GM19240 (cell line): ENCODE results near the gene ITGB1BP1.
"Not testable (repeated sequence)": the region's sequence is repeated elsewhere in the genome, so short reads cannot be mapped to it uniquely, and the experiment has no call there.

Experiments used
- DNase-seq: peaks from one replicate; pipeline ENCODE4 v3.0.0; 2011; ENCODE audit warnings: low spot score; ENCODE audit not compliant: insufficient read length

Gene ITGB1BP1

DNA sequence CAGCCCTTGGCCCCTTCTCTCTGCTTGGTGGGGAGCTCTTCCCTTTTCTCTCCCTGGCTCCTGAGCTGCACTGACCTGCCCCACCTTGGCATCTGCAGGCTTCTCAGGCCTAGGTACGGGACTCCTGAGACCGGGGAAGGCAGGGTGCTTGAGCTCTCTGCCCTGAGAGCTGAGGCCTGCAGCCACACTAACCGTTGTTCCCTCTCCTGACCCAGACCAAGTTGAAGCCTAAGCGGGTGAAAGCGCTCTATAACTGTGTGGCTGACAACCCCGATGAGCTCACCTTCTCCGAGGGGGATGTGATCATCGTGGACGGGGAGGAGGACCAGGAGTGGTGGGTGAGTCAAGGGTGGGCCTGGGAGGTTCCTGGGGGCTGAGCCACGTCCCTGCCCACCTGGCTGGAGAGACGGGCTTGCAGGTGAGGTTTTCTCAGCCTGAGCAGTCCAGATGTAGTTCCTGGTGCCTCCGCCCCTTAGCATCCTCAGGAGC lies 22.2 kb downstream of the ITGB1BP1 start:
- DNase-seq = no peak

DNA sequence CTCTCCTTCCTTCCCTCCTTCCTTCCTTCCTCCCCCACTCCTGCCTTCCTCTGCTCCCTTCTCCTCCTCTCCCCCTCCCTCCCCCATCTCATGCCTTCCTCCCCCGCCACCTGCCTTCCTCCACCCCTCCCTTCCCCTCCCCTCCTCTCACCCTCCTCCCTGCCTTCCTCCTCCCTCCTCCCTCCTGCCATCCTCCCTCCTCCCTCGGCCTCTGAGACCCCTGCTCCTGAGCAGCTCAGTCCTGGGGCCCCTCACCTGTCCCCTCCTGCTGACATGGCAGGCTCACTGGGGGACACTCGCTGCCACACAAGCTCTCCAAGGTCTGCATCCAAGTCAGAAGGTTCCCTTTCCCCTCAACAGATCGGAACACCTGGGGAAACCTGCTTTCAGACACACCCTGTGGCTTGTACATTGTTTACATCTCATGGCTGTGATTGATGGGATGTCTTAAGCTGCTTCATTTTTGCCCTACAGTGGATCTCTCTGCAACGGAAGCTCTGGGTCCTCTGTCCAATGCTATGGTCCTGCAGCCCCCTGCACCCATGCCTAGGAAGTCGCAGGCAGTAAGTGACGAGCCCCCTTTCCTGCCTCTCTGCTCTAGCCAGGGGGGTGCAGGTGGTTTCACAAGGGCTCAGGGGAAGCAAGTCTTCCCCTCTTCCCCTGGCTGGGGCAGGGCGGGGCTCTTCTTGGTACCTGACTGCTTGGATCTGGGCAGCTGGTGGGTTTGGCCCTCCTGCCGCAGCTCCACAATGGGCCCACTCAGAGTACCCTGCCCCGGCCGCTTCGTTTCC lies 22.9 kb downstream of the ITGB1BP1 start:
- no peak for DNase-seq

DNA sequence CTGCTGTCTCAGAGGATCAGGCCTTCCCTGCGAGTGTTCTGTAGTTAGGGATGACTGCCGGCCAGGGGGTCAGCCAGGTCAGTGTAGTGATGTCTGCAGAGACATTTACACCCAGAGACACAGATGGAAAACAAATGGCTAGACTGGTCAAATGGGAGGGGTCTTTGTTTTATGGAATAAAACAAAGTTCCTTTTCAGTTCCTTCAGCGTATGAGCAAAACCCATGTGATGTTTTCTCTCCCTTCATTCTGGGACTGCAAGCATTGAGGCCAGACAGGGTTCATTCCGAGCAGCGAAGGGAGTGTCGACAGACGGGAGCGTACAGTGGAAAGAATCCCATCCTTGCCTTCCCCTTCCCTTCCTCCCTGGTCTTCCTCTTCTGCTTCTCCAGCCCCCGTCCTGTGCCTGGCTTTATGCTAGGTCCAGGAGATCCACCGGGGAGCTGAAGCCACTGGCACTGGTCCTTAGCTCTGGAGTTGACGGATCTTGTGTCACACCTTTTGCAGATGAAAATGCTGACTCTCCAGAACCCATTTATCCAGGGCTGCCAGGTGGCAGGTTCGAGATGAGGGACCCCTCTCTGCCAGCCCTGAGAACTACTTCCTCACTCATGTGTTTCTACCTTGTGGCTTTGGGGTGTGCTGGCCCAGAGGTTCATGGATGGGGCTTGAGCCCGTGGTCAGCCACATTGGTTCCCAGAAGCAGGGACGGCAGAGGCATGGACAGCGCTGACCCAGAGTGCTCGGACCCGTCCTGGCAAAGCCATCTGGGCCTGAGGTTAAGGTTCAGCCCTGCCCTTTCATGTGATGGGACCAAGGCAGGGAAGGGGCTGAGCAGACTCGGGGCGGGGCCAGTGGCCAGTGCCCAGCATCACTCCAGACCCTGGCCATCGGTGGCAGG lies 24.2 kb downstream of the ITGB1BP1 start:
- no peak for DNase-seq

DNA sequence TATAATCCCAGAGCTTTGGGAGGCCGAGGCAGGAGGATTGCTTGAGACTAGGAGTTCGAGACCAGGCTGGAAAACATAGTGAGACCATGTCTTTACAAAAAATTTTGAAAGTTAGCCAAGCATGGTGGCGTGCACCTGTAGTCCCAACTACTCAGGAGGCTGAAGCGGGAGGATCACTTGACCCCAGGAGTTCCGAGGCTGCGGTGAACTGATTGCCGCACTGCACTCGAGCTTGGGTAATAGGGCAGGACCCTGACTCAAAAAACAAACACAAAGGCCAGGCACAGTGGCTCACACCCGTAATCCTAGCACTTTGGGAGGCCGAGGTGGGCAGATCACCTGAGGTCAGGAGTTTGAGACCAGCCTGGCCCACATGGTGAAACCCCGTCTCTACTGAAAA lies 25.1 kb downstream of the ITGB1BP1 start:
- DNase-seq = not testable (repeated sequence)

DNA sequence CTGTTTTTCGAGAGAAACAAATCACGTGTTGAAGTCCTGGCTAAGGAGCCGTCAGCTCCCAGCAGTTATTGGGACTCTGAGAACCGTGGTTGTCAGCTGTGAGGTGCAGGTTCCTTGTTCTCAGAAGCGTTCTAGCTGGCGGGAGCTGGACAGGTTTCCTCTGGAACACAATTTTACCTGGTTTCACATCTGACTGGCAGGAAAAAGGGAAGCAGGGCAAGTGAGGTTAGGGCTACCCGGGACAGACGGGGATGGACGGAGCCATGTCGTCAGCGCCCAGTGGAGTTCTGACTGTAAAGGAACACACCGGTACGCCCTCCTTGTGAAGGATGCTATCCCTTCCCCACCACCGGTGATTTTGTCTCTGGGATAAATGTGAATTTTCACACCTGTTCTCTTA lies 26.1 kb downstream of the ITGB1BP1 start:
- no peak for DNase-seq

DNA sequence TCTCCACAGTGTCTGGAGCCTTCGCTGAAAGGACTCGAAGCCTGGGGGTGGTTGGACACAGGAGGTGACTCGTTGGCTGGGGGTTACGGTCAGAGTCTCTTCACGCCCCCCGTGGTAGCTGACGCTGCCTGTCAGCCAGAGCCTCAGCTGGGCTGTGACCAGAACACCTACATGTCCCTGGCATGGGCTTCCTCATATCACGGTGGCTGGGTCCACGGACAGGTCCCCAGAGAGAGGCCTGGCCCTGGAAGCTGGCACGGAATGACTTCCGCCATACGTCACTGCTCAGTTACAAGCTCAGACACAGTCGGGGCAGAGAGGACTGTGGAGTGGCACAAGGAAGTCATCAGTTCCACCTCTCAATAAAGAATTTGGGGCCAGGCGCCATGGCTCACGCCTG lies 28.5 kb downstream of the ITGB1BP1 start:
- no peak for DNase-seq

DNA sequence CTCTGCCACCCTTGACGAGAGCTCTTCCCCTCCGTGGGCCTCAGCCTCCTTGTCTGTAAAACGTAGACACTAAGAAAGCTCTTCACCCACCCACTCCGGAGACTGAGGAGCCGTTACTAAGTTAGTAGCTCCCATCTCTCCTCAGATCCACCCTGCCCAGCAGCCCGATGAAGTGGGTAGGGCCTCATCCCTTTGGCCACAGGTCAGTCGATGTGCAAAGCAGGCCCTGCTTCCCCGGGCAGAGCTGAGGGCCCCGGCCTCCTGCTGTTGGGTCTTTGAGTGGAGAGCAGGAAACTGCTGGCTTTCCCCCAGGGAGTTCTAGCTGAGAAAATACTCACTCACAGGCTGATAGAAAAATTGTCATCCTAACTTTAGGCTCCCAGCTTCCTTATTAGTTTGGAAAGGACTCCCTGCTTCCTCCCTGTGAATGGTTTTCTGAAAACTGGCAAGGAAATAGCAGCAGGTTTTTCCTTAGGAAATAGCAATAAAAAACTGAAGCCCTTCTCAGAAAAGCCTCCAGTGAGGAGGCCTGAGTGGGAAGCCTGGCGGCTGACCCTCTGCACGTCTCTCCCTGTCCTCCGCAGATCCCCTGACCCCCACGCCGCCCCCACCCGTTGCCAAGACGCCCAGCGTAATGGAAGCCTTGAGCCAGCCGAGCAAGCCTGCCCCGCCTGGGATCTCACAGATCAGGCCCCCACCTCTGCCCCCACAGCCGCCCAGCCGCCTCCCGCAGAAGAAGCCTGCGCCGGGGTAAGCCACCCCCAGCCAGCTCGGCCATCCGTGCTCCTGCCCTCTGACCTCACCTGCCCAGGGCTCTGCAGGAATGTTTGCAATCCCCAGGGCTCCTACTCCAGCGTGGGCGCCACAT lies 30.2 kb downstream of the ITGB1BP1 start:
- DNase-seq = no peak

DNA sequence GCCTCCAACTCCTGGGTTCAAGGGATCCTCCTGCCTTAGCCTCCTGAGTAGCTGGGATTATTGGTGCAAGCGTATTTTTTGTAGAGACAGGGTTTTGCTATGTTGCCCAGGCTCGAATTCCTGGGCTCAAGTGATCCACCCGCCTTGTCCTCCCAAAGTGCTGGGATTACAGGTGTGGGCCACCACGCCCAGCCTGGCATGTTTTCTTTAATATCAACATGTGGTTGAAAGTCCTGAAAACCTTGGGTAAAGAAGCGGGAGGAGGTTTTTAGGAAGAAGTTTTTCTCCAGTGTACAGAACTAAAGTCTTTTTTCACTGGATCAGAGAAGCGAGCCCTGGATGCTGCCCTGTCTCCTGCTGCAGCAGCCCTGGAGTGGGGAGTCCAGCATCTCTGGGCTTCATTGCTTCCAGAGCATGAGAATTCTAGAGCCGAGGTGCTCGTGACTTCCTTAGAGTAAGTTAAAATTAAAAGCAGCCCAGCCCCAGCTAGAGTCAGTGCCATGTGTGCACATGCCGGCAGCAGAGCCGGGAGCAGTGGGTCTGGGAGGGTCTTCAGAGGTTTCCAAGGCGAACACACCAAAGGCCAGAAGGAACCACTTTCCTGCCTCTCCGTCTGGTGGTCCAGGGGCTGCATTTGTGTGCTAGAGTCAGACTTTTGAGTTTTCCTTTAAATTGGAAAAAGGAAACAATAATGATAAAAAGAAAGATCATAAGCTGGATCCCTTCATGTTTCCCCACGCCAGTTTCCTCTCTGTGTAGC lies 31.2 kb downstream of the ITGB1BP1 start:
- no peak for DNase-seq

DNA sequence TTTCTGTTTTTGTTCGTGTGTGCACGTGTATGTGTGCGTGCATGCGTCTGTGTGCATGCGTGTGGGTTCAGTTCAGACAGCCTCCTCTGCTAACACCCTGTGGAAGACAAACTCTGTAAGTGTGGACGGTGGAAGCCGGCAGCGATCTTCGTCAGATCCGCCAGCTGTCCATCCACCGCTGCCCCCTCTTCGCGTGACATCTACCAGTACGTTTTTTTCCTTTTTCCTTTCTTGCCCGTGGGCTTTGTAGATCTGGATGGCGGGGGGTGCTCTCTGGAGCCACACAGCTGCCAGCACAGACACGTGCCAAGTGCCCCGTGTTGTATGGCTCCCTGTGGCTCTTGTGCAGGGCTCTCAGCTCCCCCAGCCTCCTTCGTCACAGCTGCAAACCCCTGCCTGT lies 32.3 kb downstream of the ITGB1BP1 start:
- DNase-seq = no peak

DNA sequence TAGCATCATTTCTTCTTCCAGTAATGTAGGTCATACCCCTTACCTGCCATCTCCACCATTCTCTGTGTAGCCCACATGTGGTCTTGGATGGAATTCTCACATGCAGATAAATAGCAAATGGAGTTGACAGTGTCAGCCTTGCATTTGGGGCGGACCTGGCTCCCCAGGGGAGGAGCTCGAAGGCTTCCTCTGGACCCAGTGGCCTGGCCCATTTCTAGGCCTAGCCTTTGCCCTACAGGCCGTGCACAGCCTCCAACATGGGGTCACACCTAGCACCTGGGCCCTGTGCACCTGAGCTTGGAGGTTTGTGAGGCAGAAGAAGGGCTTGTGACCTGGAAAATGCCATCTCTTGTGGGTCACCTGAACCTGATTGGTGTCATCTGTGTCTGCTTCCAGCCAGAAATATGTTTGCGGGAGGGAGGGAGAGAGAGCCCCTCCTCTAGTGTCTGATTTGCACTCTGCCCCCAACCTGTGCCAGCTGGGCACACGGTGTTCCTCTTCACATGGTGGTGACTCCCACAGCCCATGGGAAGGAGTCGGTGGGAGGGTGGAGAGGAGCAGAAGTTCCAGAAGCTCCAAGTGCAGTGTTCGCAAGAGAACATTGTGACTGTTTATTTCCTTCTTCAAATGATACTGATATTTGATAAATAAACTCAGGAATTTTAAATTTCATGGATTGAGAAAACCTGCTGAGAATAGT lies 33.0 kb downstream of the ITGB1BP1 start:
- no peak for DNase-seq

DNA sequence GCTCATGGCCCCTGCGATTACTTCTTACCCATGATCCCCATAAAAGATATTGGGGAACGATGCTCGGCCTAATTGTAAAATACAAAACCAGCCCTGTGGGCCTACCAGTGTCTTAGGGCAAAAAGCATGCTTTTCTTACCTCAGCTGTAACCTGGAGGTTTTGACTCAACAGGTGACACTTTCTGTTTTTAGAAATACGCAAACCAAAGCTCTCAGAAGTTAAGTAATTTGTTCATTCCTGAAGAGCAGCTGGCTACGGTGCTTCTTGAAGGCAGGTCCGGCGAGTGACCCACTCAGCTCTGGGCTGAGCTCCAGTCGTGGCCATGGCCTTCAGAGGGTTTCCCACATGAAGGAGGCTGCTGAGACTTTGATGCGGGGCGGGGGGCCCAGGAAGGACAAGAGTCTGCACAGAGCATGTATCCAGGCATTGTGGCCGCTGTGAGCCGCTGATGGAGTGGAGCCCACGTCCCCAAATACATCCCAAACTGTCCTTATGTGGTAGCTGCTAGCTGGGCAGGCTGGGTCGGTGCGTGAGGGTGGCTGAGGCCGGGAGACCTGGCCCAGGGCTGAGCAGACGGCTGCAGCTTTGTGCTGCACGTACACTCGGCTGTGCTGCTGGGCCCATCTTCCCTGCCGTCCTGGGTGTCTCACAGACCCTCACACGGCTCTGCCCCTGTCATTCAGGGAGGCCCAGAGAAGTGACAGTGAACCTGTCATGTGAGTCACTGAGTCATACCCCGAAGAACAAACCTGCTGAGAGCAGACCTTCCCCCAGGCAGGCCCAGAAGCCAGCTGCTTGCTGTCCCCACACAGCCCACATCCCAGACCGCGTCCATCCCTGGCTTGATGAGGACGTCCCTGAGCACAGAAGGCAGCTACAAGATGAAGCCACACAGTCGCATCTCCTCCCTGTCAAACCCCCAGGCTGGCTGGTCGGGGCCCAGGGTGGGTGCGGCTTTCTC lies 34.1 kb downstream of the ITGB1BP1 start:
- DNase-seq = no peak

DNA sequence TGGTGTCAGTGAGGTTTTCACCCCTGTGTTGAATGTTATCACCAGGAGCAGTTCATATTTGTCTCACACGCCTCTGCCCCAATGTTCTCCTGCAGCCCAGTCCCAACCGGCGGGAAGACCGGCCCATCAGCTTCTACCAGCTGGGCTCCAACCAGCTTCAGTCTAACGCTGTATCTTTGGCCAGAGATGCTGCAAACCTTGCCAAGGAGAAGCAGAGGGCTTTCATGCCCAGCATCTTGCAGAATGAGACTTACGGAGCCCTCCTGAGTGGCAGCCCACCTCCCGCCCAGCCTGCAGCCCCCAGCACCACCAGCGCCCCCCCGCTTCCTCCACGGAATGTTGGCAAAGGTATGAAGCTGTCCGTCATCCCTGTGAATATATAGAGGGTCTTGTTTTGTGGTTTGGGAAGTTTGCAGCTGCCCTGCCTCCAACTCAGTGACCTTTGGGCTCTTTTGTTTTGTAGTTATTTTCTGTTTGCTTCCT lies 35.1 kb downstream of the ITGB1BP1 start:
- no peak for DNase-seq

DNA sequence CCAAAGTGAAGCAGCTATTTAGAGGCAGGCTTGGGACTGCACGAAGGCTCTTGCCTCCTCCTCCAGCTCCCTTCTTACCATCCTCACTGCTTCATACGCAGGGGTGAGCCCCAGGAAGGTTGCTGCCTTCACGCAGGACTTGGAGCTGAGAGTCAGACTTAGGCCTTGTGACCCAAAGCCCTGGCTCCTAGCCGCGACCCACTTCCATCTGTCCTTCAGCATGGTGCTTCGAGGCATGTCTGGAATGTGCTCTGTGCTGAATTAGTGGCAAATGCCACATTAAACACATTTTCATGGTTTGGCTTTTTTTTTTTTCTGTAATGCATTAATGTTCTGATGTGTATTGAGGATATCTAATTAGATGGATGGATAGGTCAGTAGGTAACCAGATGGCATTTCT lies 37.5 kb downstream of the ITGB1BP1 start:
- DNase-seq = no peak

DNA sequence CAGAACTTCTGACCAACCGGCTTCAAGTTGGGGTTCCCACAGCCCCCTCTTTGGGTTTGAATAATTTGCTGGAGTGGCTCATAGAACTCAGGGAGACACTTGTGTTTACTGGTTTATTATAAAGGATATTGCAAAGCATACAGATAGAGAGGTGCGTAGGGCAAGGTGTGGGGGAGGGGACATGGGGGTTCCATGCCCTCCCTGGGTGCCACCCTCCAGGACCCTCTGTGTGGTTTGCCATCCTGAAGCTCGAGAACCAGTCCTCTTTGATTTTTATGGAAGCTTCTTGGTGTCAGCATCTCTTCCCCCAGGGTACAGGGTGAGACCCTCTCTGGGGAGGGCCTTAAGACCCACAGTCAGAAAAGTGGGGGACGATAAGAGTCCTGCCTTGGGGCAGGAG lies 38.8 kb downstream of the ITGB1BP1 start:
- no peak for DNase-seq

DNA sequence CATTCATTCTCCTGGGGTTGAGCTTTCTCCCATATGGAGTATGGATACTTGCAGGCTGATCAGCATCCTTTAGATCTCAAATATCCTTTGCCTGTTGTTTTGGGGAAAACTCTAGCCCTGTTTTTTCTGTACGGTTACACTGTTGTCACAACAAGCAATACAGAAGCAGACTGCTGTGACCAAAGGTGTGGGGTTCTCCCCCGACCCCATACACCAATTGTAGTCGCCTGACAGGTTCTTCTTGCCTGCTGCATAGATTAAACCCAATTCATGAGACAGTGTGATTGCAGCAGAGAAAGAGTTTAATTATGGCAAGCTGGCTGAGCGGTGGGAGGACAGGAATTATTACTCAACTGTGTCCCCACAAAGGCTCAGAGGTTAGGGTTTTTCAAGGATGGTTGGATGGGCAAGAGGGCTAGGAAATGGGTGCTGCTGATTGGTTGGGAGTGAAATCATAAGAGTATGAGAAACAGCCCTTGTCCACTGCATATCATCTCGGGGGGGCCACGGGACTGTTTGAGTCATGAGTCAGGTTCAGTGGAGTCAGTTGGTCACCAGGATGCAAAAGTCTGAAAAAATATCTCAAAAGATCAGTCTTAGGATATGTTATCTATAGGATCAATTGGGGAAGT lies 40.6 kb downstream of the ITGB1BP1 start:
- DNase-seq = no peak

DNA sequence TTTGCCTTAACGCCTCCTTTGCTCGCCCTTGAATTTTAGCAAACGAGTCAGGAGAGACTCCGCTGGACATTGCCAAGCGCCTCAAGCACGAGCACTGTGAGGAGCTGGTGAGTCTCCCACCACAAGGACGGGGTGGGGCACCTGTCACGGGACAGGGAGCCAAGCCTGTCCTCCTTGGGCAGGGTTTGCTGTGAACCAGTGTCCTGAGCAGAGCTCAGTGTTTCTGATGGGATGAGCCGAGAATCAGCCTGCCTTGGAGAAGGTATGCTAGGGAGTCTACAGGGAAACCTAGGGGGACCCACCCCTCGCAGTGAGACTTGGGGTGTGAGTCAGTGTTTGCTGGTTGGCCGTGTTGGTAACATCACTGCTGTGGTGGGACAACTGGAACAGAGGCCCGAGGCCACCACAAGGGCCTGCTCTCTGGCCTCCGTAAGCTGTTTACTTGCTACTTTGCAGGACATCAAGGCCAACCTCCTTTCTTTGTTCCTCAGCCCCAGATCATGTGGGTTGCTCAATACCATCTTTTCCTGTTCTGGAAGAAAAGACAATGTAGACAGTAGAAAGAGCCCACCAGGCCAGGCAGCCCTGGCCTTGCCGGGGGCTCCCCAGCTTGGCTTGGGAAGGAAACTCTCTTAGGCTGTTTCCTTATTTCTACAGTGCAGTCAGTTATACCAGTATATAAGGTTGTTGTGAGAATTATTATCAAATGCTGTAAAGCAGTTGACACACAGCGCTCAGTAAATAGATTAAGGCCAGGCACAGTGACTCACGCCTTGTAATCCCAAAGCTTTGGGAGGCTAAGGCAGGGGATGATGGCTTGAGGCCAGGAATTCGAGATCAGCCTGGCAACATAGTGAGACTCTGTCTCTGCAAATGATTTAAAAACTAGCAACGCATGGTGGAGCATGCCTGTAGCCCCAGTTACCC lies 42.4 kb downstream of the ITGB1BP1 start:
- DNase-seq = no peak

DNA sequence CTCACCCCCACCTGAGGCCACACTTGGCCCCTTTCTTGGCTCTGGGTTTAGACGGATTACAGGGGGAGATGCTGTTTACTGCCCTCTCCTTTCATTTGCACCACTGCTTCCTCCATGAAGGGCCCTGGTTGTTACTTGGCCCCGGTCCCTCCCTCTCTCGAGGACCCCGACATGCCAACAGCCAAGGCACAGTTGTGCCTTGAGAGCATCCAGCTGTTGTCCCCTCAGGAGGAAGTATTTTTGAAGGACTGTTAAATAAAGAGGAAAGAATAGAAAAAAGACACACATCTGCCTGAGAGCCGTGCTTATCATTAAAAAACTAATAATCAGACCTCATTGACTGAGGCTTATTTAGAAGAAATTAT lies 44.0 kb downstream of the ITGB1BP1 start:
- no peak for DNase-seq
